HG03457 (cell line): ENCODE data around the gene FAM81B.
"Not testable (repeated sequence)": the region's sequence is repeated elsewhere in the genome, so short reads cannot be mapped to it uniquely, and the experiment has no call there.

Experiments
- ATAC-seq: cut with Tn5 transposase; IDR thresholded peaks from one replicate; pipeline ENCODE4 v1.9.1; 2021; ENCODE audit warnings: moderate number of reproducible peaks; ENCODE audit not compliant: unreplicated experiment

The FAM81B gene, protein sequence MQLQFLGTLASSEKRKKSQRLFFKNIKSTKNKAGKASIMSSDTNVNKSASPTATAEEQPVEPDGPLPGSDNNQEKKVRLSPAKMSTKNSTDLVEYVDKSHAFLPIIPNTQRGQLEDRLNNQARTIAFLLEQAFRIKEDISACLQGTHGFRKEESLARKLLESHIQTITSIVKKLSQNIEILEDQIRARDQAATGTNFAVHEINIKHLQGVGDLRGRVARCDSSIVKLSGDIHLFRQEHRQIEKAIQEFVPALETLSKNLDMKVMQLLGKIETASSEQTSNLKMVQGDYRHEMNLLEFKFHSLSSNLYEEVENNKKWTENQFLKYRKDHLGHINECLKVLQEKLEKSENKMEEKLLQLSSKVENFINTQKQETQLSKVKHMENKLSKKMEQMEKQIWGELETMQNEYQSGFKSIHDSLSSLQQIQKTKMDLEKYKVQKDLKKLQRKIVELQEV

DNA sequence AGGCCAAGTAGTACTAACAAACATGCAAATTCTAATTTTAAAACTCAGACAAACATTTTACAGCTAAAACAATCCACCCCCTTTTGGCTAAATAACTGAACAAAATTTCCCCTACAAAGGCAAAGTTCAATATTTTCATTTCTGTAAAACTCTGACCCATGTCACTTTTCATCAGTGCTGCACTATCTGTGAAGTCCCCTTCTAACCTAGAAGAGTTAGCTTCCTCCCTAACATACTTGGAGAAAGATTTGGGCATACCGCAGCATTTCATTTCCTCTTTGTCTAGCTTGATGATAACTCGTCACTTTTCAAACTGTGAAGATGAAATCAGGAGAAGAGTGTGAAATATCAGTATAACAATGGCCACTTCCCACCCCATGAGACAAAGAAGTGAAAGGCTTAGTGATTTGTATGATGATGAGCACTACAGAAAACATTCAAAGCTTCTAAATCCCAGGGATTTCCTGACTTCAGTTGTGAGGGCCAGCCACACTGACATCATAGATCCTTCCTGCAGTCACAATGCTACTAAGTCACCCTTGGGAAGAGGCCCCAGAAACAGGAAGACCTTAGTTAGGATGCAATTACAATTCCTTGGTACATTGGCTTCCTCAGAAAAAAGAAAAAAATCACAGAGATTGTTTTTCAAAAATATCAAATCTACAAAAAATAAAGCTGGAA, at the start of gene FAM81B:
FAM81B (plus strand) TSS at position 555 of the 681 bp plus-strand sequence; CDS start at position 579, 24 bp downstream.
- no peak for ATAC-seq

DNA sequence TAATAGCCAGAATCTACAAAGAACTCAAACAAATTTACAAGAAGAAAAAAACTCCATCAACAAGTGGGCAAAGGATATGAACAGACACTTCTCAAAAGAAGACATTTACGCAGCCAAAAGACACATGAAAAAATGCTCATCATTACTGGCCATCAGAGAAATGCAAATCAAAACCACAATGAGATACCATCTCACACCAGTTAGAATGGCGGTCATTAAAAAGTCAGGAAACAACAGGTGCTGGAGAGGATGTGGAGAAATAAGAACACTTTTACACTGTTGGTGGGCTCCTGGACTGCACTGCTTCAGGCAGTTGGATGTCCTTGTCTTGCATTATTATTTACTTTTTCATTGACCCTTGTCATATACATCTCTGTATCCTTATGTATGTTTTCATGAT, 49.7 kb upstream of the FAM81B start:
- not testable (repeated sequence) for ATAC-seq

DNA sequence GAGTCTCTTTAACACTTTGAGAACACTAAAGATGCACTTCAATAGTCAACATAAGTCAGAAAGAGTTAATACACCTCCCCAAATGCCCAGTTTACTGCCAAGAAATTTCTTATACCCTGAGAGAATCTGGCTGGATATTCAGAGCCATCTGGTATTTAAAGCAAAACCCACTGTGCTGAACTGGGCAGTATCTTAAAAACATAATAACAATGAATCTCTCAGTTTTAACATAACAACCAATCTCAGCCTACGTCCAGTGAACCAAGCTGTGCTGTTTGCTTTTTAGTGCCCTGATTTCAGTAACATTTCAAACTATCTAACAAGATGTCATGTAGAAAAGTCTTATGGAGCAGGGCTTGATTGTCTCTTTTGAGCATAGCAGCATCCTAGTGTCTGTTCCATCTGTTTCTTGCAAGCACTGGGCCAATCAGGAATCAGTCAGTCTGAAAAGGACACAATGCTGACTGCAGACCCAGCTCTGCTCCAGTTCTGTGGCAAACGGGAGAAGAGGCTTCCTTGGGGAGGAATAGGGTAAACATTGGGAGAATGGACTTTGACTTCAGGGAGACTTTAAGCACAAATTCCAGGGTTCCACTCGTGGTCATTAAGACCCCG, 43.6 kb upstream of the FAM81B start:
- no peak for ATAC-seq

DNA sequence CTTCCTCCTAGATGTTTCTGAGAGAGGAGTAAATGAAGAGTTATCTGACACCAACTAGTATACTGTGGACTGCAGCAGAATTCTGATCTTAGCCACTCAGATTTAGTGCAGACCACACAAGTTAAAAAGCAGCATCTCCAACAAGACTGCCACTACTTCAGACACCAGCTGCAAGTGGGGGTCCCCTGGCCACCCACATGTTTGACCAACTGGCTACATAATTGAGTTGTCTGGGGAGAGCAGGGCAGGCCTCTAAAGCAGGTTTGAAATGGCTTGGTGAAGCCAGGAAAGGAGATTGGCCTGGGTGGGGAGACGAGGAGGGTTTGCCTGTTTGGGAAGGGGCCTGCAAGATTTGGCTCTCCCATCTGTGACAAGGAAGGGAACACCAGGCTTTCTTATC, 40.5 kb upstream of the FAM81B start:
- no peak for ATAC-seq

DNA sequence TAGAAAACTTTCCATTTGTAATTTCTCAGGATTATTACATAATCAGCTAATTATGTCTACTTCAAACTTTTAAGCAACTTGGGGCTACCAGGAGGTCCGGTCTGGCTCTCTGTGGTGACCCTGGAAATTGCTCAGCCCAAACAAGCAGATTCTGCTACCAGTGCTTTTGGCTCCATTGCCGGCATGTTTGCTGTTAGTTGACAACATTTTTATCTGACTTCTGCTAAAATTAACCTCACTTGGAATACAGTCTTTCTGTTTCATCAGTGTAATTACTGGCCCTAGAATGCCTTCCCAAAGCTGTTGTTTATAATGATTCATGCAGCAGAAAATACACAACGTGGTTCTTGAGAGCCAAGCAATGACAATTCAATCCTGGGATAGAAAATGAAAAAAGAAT, 38.5 kb upstream of the FAM81B start:
- no peak for ATAC-seq

DNA sequence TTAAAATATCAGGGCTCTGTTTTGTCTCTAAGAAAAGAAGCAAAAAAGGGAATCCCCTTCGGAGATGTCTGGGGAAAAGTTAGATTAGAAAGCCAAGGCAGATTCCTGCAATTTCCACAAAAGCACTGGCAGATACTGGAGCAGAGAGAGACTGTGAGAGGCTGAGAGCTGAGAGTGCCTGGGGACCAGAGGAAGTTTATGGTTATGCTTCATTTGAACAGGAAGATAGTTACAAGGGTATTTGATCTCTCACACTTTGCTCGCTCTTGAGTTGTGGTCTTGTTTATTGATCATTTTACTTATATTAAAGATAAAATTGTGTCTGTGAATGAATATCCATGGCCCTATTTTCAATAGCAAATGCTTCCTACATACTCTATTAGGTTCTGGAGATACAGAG, 32.8 kb upstream of the FAM81B start:
- ATAC-seq = no peak

DNA sequence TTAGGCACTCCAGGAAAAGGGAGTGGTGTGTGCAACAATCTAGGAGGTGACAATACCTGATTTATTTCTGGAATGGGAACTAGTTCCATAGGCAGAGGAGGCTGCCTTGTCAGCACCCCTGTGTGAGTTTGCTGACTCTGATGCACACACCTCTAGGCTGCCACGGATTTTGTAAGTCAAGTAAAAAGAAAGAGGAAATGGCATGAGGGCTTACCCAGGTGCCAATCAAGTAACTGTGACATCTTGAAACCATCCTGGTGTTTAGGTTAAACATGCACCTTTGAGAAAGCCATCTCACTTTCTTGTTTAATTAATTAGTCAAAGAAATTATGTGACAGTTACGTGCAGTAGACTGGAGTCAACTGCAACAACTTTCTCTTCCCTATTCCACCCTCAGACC, 32.3 kb upstream of the FAM81B start:
- no peak for ATAC-seq

DNA sequence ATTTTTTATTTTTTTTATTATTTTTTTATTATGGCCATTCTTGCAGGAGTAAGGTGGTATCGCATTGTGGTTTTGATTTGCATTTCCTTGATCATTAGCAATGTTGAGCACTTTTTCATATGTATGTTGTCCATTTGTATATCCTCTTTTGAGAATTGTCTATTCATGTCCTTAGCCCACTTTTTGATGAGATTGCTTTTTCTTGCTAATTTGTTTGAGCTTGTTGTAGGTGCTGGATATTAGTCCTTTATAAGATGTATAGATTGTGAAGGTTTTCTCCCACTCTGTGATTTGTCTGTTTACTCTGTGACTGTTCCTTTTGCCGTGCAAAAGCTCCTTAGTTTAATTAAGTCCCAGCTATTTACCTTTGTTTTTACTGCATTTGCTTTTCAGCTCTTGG, 30.5 kb upstream of the FAM81B start:
- ATAC-seq = not testable (repeated sequence)

DNA sequence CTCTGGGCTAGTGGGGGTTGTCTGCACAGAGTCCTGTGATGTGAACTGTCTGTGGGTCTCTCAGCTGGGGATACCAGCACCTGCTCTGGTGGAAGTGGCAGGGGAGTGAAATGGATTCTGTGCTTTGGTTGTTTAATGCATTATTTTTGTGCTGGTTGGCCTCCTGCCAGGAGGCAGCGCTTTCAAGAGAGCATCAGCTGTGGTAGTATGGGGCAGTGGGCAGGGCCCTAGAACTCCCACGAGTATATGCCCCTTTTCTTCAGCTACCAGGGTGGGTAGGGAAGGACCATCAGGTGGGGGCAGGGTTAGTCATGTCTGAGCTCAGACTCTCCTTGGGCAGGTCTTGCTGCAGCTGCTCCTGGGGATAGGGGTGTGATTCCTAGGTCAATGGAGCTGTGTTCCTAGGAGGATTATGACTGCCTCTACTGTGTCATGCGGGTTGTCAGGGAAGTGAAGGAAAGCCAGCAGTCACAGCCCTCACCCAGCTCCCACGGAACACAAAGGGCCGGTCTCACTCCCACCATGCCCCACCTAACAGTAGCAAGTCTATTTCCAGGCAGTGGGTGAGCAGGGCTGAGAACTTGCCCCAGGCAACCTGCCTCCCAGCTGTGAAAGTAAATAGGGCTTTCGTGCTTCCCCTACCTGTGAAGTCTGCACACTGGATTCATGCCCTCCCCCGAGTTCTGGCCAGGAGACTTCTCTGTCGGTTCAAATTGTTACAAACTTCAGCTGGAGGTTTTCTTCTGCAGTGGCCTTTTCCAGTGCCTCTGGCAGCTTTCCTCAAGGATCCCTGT, 25.7 kb upstream of the FAM81B start:
- ATAC-seq = no peak

DNA sequence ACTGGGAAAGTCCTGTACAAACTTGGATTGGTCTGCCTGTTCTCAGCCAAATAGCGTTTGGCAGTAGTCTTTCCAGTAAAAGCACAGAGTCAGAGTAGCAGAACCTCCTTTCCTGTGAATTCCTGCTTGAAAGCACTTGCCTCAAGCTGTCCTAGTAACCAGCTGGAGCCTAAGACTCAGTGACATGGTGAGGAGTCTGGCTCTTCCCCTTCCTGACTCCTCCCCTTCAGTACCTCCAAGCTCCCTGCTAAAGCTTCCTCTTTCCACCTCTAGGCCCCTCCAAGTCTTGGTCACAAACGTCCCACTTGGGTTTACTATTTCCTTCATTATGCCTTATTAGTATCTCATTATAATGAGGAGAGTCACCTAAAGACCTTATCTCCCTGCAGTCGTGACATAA, 21.4 kb upstream of the FAM81B start:
- ATAC-seq = no peak

DNA sequence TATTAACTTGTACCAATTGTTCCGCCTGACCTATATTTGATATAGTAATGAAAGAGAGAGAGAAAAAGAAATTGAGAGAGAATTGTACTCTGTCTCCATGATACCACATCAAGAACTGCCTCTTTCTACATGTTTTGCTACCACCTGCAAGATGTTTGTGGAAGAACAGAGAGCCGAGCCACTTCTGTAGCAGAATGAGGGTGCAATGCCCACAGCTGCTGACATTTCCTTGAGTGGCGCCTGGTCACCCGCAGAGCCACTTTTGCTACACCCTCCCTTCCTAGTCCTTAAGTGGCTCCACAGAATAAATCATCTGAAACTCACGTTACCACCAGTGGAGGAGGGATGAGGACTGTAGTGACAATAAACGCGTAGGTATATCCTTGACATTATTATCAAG, 17.1 kb upstream of the FAM81B start:
- ATAC-seq = no peak

DNA sequence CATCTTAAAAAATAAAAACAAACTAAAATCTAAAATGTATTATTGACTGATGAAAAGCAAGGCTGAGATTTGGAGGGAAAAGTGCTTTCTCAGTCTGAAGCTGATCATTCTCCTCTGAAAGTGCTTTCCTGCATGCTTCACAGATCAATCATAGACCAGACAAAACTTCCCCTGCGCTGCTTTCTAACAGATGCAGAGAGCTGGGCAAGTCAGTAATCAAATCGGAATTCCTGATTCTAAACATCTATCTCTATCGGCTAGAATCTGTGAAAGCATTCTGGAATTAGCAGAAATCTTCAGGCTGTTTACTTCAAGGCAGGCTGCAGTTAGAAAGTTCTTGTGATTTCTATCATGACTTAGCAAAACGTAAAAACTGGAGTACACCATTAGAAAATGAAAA, 15.6 kb upstream of the FAM81B start:
- ATAC-seq = no peak

DNA sequence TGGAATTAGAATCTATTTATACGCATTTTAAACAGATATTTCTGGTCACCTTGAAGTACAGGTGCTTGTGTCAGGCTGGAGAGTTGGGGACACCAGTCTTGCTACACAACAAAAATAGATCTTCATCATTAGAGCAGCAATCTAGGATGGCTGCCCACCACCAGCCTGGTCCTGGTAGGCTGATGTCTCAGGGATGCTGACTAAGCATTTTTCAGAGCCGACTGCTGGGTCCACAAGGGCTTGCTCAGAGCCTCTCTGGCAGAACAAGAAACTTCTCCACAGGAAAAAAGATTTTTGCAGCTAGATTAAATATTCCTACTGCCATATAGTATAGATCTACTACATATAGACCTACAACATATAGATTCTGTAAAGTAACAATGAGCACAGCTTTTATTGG, 12.0 kb upstream of the FAM81B start:
- no peak for ATAC-seq

DNA sequence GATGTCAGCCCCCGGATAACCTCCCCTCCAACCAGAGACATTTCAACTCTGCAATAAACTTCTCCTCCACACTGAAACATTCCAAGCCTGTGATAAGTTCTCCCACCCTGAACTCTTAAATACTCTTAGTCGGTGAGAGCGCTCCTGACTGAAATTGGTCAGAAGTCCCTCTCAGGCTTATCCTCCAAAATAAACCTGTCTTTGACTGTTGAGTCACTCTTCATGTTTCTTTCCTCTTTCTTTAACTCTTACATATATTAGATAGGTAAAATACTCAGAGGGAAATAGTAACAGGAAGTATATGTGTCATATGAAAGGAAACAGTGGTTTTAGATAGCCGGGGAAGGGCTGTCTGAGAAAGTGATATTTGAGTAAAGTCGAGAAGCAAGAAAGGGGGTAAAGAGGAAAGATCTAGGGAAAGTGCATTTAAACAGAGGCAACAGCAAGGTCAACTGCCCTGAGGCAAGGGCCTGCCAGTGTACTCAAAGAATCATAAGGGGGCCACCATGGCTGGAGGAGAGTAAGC, 11.0 kb upstream of the FAM81B start:
- ATAC-seq = no peak

DNA sequence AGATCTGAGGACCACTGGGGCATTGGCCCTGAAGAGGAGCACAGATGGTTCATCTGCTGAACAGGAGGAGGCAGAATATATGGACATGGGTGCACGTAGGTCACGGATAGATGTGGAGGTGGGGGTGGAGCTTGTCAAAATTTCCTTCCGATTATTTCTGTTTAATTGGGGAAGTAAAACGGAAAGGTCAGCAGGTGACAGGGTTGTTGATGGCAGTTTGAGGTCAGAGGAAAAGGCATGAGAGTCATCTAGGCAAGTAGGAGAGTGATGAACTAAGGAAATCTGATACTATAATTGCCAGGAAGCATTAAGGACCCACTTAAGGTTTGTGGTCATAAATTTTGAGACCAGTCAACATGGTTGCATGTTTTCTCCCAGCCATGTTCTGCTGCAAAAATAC, 8.4 kb upstream of the FAM81B start:
- no peak for ATAC-seq

DNA sequence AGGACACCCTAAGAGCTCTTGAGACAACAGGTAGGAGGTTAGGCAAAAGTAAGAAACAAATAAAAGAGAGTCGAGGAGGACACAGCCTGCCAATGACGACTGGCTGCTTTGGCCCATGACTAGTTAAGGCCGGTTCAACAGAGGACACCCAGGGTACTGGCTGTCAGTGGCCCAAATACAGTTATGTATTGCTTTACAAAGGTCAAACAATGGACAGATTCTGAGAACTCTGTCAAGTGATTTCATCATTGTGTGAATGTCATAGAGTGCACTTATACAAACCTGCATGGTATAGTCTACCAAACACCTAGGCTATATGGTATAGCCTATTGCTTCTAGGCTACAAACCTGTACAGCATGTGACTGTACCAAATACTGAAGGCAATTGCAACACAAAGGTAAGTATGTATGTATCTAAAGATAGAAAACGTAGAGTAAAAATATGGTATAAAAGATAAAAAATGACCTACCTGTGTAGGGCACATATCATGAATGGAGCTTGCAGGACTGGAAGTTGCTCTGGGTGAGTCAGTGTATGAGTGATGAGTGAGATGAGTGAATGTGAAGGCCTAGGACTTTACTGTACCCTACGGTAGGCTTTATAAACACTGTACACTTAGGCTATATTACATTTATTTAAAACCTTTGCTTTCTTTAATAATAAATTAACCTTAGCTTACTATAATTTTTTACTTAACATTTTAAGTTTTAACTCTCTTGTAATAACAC, 6.5 kb upstream of the FAM81B start:
- no peak for ATAC-seq

DNA sequence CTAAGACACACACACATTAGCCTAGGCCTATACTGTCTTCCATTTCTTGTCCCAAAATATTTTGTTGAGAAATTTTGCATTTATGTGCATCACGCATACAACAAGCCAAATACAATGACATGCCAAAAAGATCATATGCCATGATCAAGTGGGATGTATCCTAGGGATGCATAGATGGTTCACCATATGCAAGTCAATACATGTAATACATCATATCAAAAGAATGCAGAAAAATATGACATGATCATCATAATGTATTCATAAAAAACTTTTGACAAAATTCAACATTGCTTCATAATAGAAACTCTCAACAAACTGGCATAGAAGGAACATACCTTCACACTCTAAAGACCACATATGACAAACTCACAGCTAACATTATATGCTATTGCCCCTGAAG, 5.8 kb upstream of the FAM81B start:
- no peak for ATAC-seq

DNA sequence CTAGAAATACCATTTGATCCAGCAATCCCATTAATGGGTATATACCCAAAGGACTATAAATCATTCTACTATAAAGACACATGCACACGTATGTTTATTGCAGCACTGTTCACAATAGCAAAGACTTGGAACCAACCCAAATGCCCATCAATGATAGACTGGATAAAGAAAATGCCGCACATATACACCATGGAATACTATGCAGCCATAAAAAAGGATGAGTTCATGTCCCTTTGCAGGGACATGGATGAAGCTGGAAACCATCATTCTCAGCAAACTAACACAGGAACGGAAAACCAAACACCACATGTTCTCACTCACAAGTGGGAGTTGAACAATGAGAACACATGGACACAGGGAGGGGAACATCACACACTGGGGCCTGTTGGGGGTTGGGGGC, 799 bp downstream of the FAM81B start:
- not testable (repeated sequence) for ATAC-seq

DNA sequence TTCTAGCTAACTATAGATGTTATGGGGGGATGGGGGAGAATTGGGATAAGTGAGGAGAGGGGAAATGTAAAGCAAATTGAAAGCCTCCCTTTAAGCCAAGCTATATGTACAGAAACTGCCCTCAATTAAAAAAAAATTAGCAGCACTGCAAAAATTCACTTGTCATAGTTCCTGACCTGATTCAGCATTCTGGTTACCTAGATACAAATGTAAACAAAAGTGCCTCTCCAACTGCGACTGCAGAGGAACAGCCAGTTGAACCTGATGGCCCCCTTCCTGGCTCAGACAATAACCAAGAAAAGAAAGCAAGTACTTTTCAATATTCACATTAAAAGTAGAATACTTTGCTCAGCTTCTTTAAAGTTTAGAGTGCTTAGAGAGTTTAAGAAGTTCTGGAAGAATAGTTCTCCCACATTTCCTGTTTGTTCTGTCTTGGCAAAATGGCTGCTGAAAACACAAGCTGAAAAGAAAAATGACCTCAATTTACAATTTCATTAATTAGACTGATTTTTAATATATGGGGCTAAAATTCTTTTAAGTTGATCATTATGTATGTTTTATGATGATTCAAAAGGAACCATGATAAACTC, 1.5 kb downstream of the FAM81B start:
- ATAC-seq = no peak

DNA sequence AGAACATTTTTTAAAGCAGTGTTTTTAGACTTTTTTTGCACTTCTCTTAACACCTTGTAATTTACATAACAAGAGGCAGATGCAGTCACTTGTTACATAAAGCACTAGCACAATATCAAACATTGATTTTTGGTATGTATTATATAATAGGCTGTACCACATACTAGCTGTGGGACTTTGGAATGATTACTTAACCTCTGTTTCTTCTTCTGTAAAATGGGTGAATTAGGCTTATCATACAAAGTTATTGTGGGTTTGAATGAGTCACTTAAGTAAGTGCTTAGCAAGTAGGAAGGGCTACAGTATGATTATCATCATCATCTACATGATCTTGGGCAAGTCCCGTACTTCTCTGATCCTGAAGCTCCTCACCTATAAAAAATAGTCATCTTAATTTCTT, 2.1 kb downstream of the FAM81B start:
- no peak for ATAC-seq
